ENCODE data around the gene KCNIP4.

DNA sequence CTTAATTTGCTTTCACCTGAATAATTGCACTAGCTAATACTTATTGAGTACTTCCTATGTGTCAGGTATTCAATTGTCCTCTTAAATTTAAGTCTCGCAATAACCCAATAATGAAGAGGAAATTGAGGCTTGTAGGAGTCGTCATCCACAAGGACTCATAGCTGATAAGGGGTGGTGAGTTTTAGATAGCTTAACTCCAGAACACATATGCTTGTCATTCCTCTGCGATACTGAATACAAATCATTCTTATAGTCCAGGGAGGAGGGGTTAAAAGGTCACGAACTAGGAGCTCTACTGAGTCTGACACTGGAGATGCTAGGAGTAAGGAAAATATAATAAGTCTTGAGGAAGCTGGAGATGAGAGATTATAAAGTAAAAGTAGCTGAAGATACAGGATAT, 1249.8 kb downstream of the KCNIP4 start:
- TF ChIP-seq CTCF (IDR thresholded peaks at IDR 0.05) (no peak), POLR2A (IDR thresholded peaks at IDR 0.05) (no peak)
